ENCODE data around the gene RASGRP3. TPM values are rescaled to one million over a fixed set of nuclear protein-coding genes. Genes with fewer than 3 reads are reported as not detected.
A peak's percentile ranks its signal among the peaks of the same experiment; 100 is the strongest.
"Not testable (repeated sequence)": the region's sequence is repeated elsewhere in the genome, so short reads cannot be mapped to it uniquely, and the experiment has no call there.

RASGRP3 gene
- total RNA-seq, 2 experiments from 2014 or later: 11.8 to 13.7 TPM

DNA sequence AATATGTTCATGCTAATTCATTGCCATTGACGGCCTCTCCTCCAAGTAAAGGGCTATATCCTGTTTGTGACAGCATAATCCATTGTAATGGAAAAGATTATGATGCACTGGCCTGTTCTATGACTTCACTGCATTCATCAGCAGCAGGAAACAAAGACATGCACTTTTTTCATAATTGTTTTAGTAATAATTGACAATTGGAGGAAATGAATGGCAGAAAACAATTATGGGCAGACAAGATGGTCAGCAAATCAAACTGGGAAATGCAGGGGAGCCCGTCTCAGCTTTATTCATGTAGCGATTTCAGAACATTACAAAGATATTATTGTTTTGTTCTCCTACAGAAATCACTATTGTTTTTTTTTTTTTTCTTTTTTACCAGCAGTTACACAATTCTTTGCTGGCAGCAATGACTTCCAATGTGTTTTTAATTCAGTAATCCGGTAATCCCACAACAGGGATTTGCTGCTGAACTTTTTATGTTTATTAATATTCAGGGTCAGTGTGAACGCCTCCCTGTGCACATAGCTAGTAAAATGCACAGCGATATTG lies 33.8 kb upstream of the RASGRP3 start:
- no peaks in the 10 kb centered on the region for H3K4me1 Mint-ChIP-seq
- POLR2A ChIA-PET: no interaction called here
- no peaks in the 10 kb centered on the region for H3K36me3 Mint-ChIP-seq (ENCODE audit: low read depth)
- H3K27ac Mint-ChIP-seq: no peak overlapping the region
- H3K27me3 Mint-ChIP-seq: peaks cover 8% of the 10 kb centered on the region
- no peak overlapping the region for H3K4me3 Mint-ChIP-seq
- CTCF ChIA-PET: no interaction called here
- H3K9me3 Mint-ChIP-seq: no peaks in the 10 kb centered on the region
- no peak for DNase-seq

DNA sequence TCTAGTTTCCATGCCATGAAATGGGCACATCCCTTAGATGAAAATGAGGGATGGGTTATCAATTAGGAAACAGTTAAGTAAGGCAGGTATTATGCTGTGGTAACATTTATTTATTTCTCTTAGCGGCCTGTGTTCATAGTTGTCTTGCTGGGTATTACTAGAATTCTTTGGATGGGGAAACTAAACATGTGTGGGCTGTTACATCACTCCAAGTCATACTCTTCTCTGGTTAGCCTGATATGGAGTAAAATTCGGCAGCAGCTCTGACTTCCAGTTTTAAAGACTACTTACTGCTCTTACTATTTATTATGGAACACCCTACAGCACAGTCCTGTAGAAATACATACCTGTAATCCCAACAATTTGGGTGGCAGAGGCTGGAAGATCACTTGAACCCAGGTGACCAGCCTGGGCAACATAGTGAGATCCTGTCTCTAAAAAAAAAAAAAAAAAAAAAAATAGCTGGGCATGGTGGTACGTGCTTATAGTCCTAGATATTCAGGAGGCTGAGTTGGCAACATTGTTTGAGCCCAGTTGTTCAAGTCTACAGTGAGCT lies 33.1 kb upstream of the RASGRP3 start:
- Mint-ChIP-seq H3K4me3 (no peak overlapping the region), H3K9me3 (no peaks in the 10 kb centered on the region), H3K4me1 (no peaks in the 10 kb centered on the region), H3K27me3 (peaks cover 8% of the 10 kb centered on the region), H3K27ac (no peak overlapping the region), H3K36me3 (ENCODE audit: low read depth) (no peaks in the 10 kb centered on the region)
- ChIA-PET POLR2A (no interaction called here), CTCF (interaction anchor here (0.6 kb wide), 3 partner anchors 29 to 485 kb away, joined by 3 read pairs; no protein-coding TSS in a partner anchor)
- no peak for DNase-seq

DNA sequence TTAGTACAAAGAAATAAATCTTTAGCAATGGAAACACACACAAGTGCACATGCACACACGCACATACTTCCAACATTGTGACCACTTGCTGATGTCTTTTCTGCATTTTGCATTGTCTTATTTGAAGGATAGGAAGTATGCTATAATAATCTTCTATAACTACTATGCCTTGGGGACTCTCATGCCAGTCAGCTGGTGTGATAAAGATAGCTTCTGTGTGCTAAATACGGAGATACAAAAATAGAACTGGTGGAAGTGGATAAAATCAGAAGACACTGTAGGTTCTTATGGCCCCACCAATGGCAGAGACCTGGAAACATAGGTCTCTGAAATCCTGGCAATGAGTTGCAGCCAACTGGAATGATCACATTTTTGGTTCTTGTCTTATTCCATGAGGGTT lies 31.5 kb upstream of the RASGRP3 start:
- no peaks in the 10 kb centered on the region for H3K4me1 Mint-ChIP-seq
- H3K27me3 Mint-ChIP-seq: peaks cover 4% of the 10 kb centered on the region
- no peak for DNase-seq
- H3K9me3 Mint-ChIP-seq: no peaks in the 10 kb centered on the region
- H3K36me3 Mint-ChIP-seq (ENCODE audit: low read depth): no peaks in the 10 kb centered on the region
- H3K27ac Mint-ChIP-seq: peak overlapping the region; percentile 6
- CTCF ChIA-PET: interaction anchor here (0.5 kb wide), 1 partner anchor 28 kb away, joined by 3 read pairs; no protein-coding TSS in a partner anchor
- H3K4me3 Mint-ChIP-seq: no peak overlapping the region
- POLR2A ChIA-PET: no interaction called here

DNA sequence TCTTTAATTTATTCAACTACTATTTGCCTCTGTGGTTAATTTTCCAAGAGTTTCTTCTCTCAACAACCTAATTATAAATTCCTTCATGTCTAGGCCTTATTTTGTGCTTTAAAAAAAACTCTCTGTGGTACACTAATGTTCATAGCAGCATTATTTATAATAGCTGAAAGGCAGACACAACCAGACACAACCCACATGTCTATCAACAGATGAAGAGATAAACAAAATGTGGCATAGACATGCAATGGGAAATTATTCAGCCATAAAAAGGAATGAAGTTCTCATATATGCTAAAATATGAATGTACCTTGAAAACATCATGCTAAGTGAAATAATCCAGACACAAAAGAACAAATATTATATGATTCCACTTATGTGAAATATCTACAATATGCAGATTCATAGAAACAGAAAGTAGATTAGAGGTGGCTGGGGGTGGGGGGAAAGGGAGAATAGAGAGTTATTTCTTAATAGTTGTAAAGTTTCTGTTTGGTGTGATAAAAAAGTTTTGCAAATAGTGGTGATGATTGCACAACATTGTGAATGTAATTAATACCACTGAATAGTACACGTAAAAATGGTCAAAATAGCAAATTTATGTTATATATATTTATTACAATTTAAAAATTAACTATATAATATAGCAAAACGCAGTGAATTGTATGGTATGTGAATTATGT lies 28.1 kb upstream of the RASGRP3 start:
- ChIA-PET CTCF (no interaction called here), POLR2A (no interaction called here)
- Mint-ChIP-seq H3K36me3 (ENCODE audit: low read depth) (no peaks in the 10 kb centered on the region), H3K4me3 (no peak overlapping the region), H3K4me1 (no peaks in the 10 kb centered on the region), H3K27ac (no peak overlapping the region), H3K27me3 (peaks cover 7% of the 10 kb centered on the region), H3K9me3 (peaks cover 8% of the 10 kb centered on the region)
- no peak for DNase-seq

DNA sequence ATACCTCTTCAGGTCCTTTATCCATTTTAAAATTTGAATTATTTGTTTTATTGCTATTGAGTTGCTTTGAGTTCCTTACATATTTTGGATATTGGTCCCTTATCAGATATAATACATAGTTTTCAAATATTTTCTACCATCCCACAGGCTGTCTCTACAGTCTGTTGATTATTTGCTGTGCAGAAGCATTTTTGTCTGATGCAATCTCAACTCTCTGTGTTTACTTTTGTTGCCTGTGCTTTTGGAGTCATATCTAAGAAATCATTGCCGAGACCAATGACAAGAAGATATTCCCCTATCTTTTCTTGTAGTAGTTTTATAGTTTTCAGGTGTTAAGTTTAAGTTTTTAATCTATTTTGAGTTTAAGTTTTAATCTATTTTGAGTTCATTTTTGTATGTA lies 25.2 kb upstream of the RASGRP3 start:
- DNase-seq: no peak
- H3K36me3 Mint-ChIP-seq (ENCODE audit: low read depth): no peaks in the 10 kb centered on the region
- peaks cover 10% of the 10 kb centered on the region for H3K9me3 Mint-ChIP-seq
- peaks cover 8% of the 10 kb centered on the region for H3K27me3 Mint-ChIP-seq
- ChIA-PET CTCF (no interaction called here), POLR2A (no interaction called here)
- no peaks in the 10 kb centered on the region for H3K4me1 Mint-ChIP-seq
- no peak overlapping the region for H3K27ac Mint-ChIP-seq
- H3K4me3 Mint-ChIP-seq: no peak overlapping the region

DNA sequence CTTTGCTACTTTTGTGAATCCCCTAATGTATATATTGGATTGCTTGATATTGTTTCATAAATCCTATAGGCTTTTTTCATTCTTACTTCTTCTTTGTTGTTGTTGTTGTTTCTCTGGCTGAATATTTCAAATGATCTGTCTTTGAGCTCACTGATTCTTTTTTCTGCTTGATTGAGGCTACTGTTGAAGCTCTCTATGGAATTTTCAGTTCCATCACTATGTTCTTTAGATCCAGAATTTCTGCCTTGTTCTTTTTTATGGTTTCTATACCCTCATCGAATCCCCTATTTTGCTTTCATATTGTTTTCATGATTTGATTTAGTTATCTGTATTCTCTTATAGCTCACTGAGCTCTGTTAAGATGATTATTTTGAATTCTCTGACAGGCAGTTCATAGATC lies 24.6 kb upstream of the RASGRP3 start:
- Mint-ChIP-seq H3K27ac (no peak overlapping the region), H3K4me1 (no peaks in the 10 kb centered on the region), H3K4me3 (no peak overlapping the region), H3K36me3 (ENCODE audit: low read depth) (no peaks in the 10 kb centered on the region), H3K27me3 (peaks cover 8% of the 10 kb centered on the region), H3K9me3 (peaks cover 10% of the 10 kb centered on the region)
- ChIA-PET POLR2A (no interaction called here), CTCF (no interaction called here)
- no peak for DNase-seq

DNA sequence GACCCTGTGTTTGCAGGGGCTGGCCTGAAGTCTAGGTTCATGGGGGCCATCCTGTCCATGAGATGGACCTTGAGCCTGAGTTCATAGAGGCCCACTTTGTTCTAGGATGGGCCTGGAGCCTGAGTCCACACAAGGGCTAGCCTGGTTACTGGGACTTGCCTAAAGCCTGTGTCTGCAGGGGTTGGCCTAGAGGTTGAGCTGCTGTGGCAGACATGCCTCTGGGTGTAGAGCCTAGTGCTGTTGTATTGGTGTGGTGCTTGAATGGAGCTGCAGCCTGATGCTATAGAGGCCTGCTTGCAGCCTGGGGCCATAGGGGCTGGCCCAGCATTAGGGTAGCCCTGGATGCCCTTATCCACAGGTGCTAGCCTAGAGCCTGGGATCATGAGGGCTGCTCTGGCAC lies 23.9 kb upstream of the RASGRP3 start:
- Mint-ChIP-seq H3K4me3 (no peak overlapping the region), H3K4me1 (no peaks in the 10 kb centered on the region), H3K27me3 (peaks cover 8% of the 10 kb centered on the region), H3K27ac (no peak overlapping the region), H3K9me3 (peaks cover 10% of the 10 kb centered on the region), H3K36me3 (ENCODE audit: low read depth) (no peaks in the 10 kb centered on the region)
- ChIA-PET CTCF (no interaction called here), POLR2A (no interaction called here)
- DNase-seq: no peak

DNA sequence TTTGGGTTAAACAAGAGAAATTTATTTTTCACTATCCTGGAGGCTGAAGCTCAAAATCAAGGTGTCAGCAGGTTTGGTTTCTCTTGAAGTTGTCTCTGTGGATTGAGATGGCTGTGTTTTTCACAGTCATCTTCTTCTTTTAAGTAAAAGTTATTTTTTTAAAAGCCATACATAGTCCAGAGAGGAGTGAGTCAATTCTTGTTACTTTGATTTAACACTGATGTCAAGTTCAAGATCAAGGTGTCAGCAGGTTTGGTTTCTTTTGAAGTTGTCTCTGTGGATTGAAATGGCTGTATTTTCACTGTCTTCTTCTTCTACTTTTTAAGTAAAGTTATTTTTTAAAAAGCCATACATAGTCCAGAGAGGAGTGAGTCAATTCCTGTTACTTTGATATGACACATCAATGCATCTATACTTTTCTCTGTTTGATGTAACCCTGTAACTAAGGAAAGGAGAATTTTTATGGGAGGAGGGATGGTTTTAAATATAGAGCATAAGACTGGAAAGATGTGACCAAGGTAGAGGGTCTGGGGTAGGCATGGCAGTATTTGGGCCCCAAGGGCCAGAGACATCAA lies 22.5 kb upstream of the RASGRP3 start:
- ChIA-PET CTCF (no interaction called here), POLR2A (interaction anchor here (0.7 kb wide), 1 partner anchor 429 kb away, joined by 5 read pairs; no protein-coding TSS in a partner anchor)
- Mint-ChIP-seq H3K4me3 (no peak overlapping the region), H3K27me3 (peaks cover 8% of the 10 kb centered on the region), H3K4me1 (no peaks in the 10 kb centered on the region), H3K36me3 (ENCODE audit: low read depth) (no peaks in the 10 kb centered on the region), H3K9me3 (peaks cover 10% of the 10 kb centered on the region), H3K27ac (no peak overlapping the region)
- DNase-seq: no peak

DNA sequence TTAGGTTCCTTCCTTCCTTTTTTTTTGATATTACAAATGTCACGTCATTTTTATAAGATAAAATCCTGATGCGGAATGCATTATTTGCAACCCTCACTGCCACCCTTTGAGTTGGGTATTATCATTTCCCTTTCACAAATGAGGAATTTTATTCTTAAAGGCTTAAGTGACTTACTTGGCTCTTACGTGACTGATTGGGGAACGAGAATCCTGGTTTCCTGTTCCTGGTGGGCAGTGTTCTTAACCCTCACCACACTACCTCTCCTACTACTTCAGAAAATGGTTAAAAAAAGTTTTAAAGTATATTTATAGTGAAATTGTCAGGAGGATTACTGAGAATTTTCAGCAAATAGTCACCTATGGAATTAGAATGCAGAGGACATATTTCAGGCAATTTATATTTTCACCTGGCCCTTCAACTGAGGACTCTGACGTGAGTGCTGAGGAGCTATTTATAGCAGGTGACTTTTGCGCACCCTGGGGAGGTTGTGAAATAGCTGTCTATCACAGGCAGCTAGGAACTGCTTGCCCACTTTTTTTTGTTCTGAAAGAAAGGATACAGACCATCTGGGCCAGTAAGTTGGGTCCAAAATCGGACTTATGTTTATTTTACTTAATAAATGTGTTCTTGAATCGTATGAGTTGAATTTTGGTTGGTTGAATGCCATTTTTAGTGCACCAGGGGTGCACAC lies 18.7 kb upstream of the RASGRP3 start:
- Mint-ChIP-seq H3K27ac (no peak overlapping the region), H3K4me3 (no peak overlapping the region), H3K36me3 (ENCODE audit: low read depth) (no peaks in the 10 kb centered on the region), H3K27me3 (peaks cover 2% of the 10 kb centered on the region), H3K4me1 (no peaks in the 10 kb centered on the region), H3K9me3 (peaks cover 2% of the 10 kb centered on the region)
- DNase-seq: no peak
- ChIA-PET POLR2A (no interaction called here), CTCF (interaction anchor here (0.6 kb wide), 1 partner anchor 38 kb away, joined by 3 read pairs; no protein-coding TSS in a partner anchor)

DNA sequence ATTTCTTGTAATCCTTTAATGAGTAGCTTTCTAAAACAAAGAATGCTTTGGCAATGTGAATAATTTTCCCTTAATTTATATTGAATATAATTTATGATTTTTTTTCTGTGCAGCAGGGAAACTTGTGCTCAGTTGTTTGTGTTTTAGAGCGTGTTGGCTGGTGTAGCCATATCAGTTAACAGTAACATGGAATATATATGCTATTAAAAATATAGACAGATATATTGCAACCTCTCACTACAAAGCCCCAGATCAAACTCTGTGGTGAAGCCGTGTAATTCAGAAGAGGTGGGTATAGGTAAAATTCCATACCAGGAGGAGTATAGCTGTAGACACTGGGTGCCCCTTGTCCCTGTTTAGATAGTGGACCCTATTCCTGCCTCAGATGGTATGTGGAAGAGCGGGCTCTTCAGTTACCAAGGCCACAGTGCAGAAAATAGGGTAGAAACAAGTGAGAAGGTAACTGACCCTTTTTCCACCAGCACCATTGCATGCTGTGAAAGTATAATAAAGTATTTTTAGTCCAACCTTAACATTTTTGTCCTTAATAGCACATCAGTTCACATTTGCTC lies 18.1 kb upstream of the RASGRP3 start:
- no peak for DNase-seq
- Mint-ChIP-seq H3K4me3 (no peak overlapping the region), H3K27ac (no peak overlapping the region), H3K9me3 (peaks cover 2% of the 10 kb centered on the region), H3K36me3 (ENCODE audit: low read depth) (no peaks in the 10 kb centered on the region), H3K27me3 (peaks cover 2% of the 10 kb centered on the region), H3K4me1 (no peaks in the 10 kb centered on the region)
- ChIA-PET POLR2A (no interaction called here), CTCF (no interaction called here)

DNA sequence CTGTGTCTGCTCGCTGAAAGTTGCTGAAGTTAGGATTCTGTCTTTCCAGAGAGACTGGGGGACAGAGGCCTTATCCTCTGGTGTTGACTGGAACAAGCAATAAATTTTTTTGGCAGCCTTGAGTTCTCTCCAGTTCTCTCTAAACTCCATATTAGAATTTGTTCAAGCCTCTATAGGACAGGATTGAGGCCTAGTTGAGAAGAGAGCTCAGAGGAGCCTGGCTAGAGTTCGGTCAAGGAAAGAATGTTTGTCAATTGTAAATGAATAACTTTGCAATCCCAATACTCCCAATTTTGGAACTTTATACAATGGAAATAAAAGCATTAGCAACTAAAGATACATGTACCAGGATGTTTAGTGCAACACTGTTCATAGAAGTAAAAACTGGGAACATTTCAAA lies 16.7 kb upstream of the RASGRP3 start:
- H3K27ac Mint-ChIP-seq: no peak overlapping the region

DNA sequence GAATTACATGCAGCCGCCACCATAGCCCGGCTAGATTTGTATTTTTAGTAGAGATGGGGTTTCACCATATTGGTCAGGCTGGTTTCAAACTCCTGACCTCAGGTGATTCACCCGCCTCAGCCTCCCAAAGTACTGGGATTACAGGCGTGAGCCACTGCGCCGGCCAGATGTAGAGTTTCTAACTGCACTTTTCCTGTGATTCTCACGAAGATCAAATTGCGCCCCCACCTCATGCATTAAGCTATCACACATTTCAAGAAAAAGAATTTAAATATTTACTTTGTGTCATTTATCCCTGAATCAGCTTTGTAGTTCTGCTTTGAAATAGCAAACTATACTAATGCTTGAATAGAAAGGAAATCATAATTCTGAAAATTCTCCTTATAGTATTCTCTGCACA lies 13.9 kb upstream of the RASGRP3 start:
- CTCF ChIA-PET; H3K27me3 Mint-ChIP-seq; H3K4me3 Mint-ChIP-seq; H3K9me3 Mint-ChIP-seq; DNase-seq; H3K27ac Mint-ChIP-seq; H3K4me1 Mint-ChIP-seq; POLR2A ChIA-PET; H3K36me3 Mint-ChIP-seq (ENCODE audit: low read depth): not testable (repeated sequence)

More for the DNA sequence above, 16.7 kb upstream of the RASGRP3 start:
- Mint-ChIP-seq H3K9me3 (no peaks in the 10 kb centered on the region), H3K4me1 (no peaks in the 10 kb centered on the region), H3K27me3 (peaks cover 2% of the 10 kb centered on the region), H3K36me3 (ENCODE audit: low read depth) (no peaks in the 10 kb centered on the region), H3K4me3 (no peak overlapping the region)
- POLR2A ChIA-PET: no interaction called here
- no peak for DNase-seq
- CTCF ChIA-PET: interaction anchor here (0.5 kb wide), 1 partner anchor 48 kb away, joined by 3 read pairs; no protein-coding TSS in a partner anchor

DNA sequence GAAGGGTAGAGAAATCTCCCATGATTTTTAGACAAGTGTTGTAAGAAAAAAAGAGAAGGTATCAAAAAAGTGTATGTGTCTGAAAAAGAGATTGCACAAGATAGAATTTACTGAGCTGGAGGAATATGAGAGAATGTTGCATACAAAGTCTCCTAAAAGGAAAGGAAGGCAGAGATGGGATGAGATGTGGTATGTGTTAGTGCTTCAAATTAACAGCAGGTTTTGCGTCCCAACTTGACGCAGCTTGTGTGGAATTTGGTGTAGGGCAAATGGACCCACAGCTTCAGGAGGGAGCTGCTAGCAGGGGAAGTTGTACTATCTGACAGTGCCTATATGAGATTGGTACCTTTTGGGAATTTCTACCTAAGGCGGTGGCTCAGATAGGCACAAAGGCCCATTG lies 9.0 kb upstream of the RASGRP3 start:
- Mint-ChIP-seq H3K27me3 (no peaks in the 10 kb centered on the region), H3K4me3 (no peak overlapping the region), H3K4me1 (no peaks in the 10 kb centered on the region), H3K36me3 (ENCODE audit: low read depth) (no peaks in the 10 kb centered on the region), H3K9me3 (no peaks in the 10 kb centered on the region), H3K27ac (no peak overlapping the region)
- CTCF ChIA-PET: interaction anchor here (1.1 kb wide), 1 partner anchor 8 kb away, joined by 3 read pairs; no protein-coding TSS in a partner anchor
- DNase-seq: no peak
- POLR2A ChIA-PET: no interaction called here

Measured in activated CD4-positive, alpha-beta T cell treated with anti-CD3 and anti-CD28 coated beads, Interleukin-2, amount 10 ng/mL, durations not matched to agents 7 days and 5 days (primary cell).